Neuronal stem cell (in vitro differentiated cells): ENCODE measurements around the gene NPVF.

Experiments used
- DNase-seq: peaks from one replicate; pipeline ENCODE4 v3.0.0-alpha.2; 2013; ENCODE audit warnings: low spot score
- H2AFZ ChIP-seq: one replicate; pipeline ENCODE4 v1.6.1; 2013; ENCODE audit warnings: mild to moderate bottlenecking, low read length, inconsistent platforms
- H2AK5ac ChIP-seq: 2 replicates; pipeline ENCODE4 v1.6.1; 2013; ENCODE audit warnings: low read depth, mild to moderate bottlenecking, inconsistent platforms, low read length, moderate library complexity, mixed read lengths
- H2BK120ac ChIP-seq: 2 replicates; pipeline ENCODE4 v1.6.1; 2013; ENCODE audit warnings: low read depth, mild to moderate bottlenecking, inconsistent platforms, low read length, moderate library complexity, mixed read lengths
- H2BK12ac ChIP-seq: one replicate; pipeline ENCODE4 v1.6.1; 2013; ENCODE audit warnings: low read length, inconsistent platforms
- H2BK15ac ChIP-seq: 2 replicates; pipeline ENCODE4 v1.6.1; 2013; ENCODE audit warnings: mild to moderate bottlenecking, low read length, inconsistent platforms, mixed read lengths
- H2BK5ac ChIP-seq: one replicate; pipeline ENCODE4 v1.6.1; 2013; ENCODE audit warnings: inconsistent platforms, mild to moderate bottlenecking, low read length, moderate library complexity
- H3K14ac ChIP-seq: one replicate; pipeline ENCODE4 v1.6.1; 2013; ENCODE audit warnings: low read length, inconsistent platforms
- H3K18ac ChIP-seq: 2 replicates; pipeline ENCODE4 v1.6.1; 2013; ENCODE audit warnings: low read length, inconsistent platforms
- H3K23ac ChIP-seq: 2 replicates; pipeline ENCODE4 v1.6.1; 2013; ENCODE audit warnings: low read depth, mild to moderate bottlenecking, mixed read lengths, low read length, inconsistent platforms; ENCODE audit not compliant: poor library complexity
- H3K27ac ChIP-seq: replicated peaks from 3 replicates; pipeline ENCODE4 v1.5.1; 2013; ENCODE audit warnings: low read length, inconsistent platforms
- H3K27me3 ChIP-seq, 3 experiments: 2 replicates each; pipeline ENCODE4 v1.6.1; 2013; ENCODE audit warnings: low read length in 3 of 3, mild to moderate bottlenecking in 2 of 3, inconsistent platforms in 1 of 3, low read depth in 1 of 3, mixed read lengths in 1 of 3, moderate library complexity in 1 of 3; ENCODE audit not compliant: control insufficient read depth in 3 of 3, insufficient read depth in 3 of 3
- H3K36me3 ChIP-seq, 2 donors: replicated peaks in 1 of 2; 2 replicates each; pipeline ENCODE4 v1.6.1; 2013; ENCODE audit warnings: low read length in 2 of 2; ENCODE audit not compliant: control insufficient read depth in 2 of 2, insufficient read depth in 2 of 2
- H3K4ac ChIP-seq: 2 replicates; pipeline ENCODE4 v1.6.1; 2013; ENCODE audit warnings: inconsistent platforms, mild to moderate bottlenecking, low read length, moderate library complexity
- H3K4me1 ChIP-seq, 2 donors: 1 replicate in 1 of 2; 2 replicates in 1 of 2; pipeline ENCODE4 v1.6.1; 2013; ENCODE audit warnings: low read length in 2 of 2, low read depth in 1 of 2; ENCODE audit not compliant: control insufficient read depth in 2 of 2, insufficient read depth in 1 of 2
- H3K4me2 ChIP-seq: one replicate; pipeline ENCODE4 v1.6.1; 2013; ENCODE audit warnings: mild to moderate bottlenecking, low read length, inconsistent platforms; ENCODE audit not compliant: insufficient read depth, poor library complexity, severe bottlenecking
- H3K4me3 ChIP-seq, 2 donors: 2 replicates each; pipeline ENCODE4 v1.5.1; 2013; ENCODE audit warnings: low read length in 2 of 2, mild to moderate bottlenecking in 2 of 2, inconsistent platforms in 1 of 2, moderate library complexity in 1 of 2
- H3K79me1 ChIP-seq: one replicate; pipeline ENCODE4 v1.6.1; 2013; ENCODE audit warnings: low read depth, mild to moderate bottlenecking, inconsistent platforms, low read length, moderate library complexity
- H3K9ac ChIP-seq: one replicate; pipeline ENCODE4 v1.6.1; 2013; ENCODE audit warnings: mild to moderate bottlenecking, low read depth, low read length, inconsistent platforms; ENCODE audit not compliant: poor library complexity
- H3K9me3 ChIP-seq, 2 donors: replicated peaks in 1 of 2; 2 replicates each; pipeline versions ENCODE3 to v1.6.1; 2013; ENCODE audit warnings: low read length in 2 of 2, mild to moderate bottlenecking in 2 of 2, inconsistent platforms in 1 of 2, low read depth in 1 of 2, mixed read lengths in 1 of 2, moderate library complexity in 1 of 2; ENCODE audit not compliant: control insufficient read depth in 2 of 2, insufficient read depth in 1 of 2
- H4K8ac ChIP-seq: one replicate; pipeline ENCODE4 v1.6.1; 2013; ENCODE audit warnings: low read depth, mild to moderate bottlenecking, inconsistent platforms, low read length, moderate library complexity
- H4K91ac ChIP-seq: one replicate; pipeline ENCODE4 v1.6.1; 2013; ENCODE audit warnings: low read length, low read depth, mild to moderate bottlenecking, inconsistent platforms; ENCODE audit not compliant: poor library complexity
- WGBS, 2 donors: extraction: QIAGEN DNeasy Blood & Tissue Kit; methylation state at CpG; one replicate each; pipeline ENCODE4 v1.1.7; 2013; ENCODE audit warnings: missing lambda C conversion rate in 2 of 2, mixed read lengths in 1 of 2; ENCODE audit not compliant: insufficient read length in 2 of 2, insufficient replicate concordance in 1 of 2; ENCODE audit errors: extremely low coverage in 2 of 2; 5-methylcytosine and 5-hydroxymethylcytosine counted together

Gene NPVF

GRCh38 chr7:25261545-25262140, 33.4 kb upstream of the NPVF start:
- Histone ChIP-seq H3K27ac (no peak overlapping the region), H3K4me2 (no peak overlapping the region), H3K27me3 (peaks cover 0 to 5% (median 0%) of the 10 kb centered on the region in 3 experiments), H3K4me3 (no peak overlapping the region), H3K9me3 (no peaks in the 10 kb centered on the region), H2BK120ac (no peak overlapping the region), H2AK5ac (no peak overlapping the region), H3K4me1 (peaks cover 0 to 4% of the 10 kb centered on the region in 2 donors), H3K23ac (no peak overlapping the region), H3K36me3 (no peaks in the 10 kb centered on the region), H3K14ac (no peak overlapping the region), H3K9ac (no peak overlapping the region), H2AFZ (peak overlapping the region; percentile 12), H2BK12ac (no peak overlapping the region), H3K18ac (no peak overlapping the region), H2BK5ac (no peak overlapping the region), H3K79me1 (no peaks in the 10 kb centered on the region), H4K91ac (no peak overlapping the region), H3K4ac (no peak overlapping the region), H4K8ac (no peak overlapping the region), H2BK15ac (no peak overlapping the region)
- DNase-seq: no peak
- WGBS, 2 donors: no CpG with 5 or more reads among the region's 4 CpGs

GRCh38 chr7:25260862-25261494, 32.7 kb upstream of the NPVF start:
- Histone ChIP-seq H3K79me1 (no peaks in the 10 kb centered on the region), H2AFZ (no peak overlapping the region), H3K9me3 (no peaks in the 10 kb centered on the region), H2BK15ac (no peak overlapping the region), H3K27ac (no peak overlapping the region), H3K4me3 (no peak overlapping the region), H3K27me3 (peaks cover 0 to 5% (median 0%) of the 10 kb centered on the region in 3 experiments), H4K91ac (no peak overlapping the region), H3K9ac (no peak overlapping the region), H3K36me3 (no peaks in the 10 kb centered on the region), H3K4me1 (peaks cover 0 to 4% of the 10 kb centered on the region in 2 donors), H3K4me2 (no peak overlapping the region), H2AK5ac (no peak overlapping the region), H3K23ac (no peak overlapping the region), H3K14ac (no peak overlapping the region), H3K18ac (no peak overlapping the region), H3K4ac (no peak overlapping the region), H2BK5ac (no peak overlapping the region), H4K8ac (no peak overlapping the region), H2BK12ac (no peak overlapping the region), H2BK120ac (no peak overlapping the region)
- no CpG with 5 or more reads among the region's 5 CpGs for WGBS, 2 donors
- no peak for DNase-seq

DNA sequence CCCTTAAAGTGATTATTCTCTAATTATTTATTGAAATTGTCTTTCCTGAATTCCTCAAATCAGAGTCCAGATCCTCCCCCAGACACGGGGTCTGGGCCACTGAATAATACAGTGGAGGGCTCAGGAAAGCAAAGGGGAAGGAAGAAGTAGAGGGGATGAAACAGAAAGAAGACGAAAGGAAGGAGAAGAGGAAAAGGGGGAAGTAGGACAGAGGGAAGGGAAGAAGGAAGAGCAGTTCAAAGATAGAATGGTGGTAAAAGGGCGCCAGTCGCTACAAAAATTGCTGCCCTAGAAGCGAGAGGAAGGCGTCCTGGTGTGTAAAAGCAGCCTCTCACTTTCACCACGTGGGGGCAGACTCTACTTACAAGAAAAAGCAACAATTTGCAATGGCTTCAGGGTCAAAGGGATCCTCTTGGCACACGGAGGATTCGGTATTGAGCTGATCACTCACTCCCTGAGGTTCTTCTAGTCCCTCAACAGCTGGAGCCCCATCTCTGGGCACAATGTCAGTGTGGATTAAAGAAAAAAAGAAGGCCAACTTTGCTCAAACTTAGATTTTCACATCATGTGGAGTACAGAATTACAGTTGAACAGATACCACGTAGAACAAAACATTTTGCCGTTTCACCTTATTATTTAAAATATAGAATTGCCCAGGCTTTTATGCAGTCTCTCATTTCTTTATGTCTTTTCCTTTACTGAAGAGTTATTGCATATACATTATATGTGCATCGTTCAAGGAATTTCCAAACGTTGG, 31.4 kb upstream of the NPVF start:
- Histone ChIP-seq H3K4me2 (no peak overlapping the region), H3K14ac (no peak overlapping the region), H3K9me3 (no peaks in the 10 kb centered on the region), H3K23ac (no peak overlapping the region), H4K91ac (no peak overlapping the region), H3K4me1 (peaks cover 4 to 8% of the 10 kb centered on the region in 2 donors), H3K27ac (no peak overlapping the region), H3K9ac (no peak overlapping the region), H2BK5ac (no peak overlapping the region), H2AFZ (peak overlapping the region; percentile 70), H3K18ac (no peak overlapping the region), H3K36me3 (no peaks in the 10 kb centered on the region), H3K79me1 (no peaks in the 10 kb centered on the region), H2BK15ac (no peak overlapping the region), H4K8ac (no peak overlapping the region), H2BK12ac (no peak overlapping the region), H3K4me3 (no peak overlapping the region), H3K4ac (no peak overlapping the region), H2BK120ac (no peak overlapping the region), H3K27me3 (peaks cover 0 to 4% (median 0%) of the 10 kb centered on the region in 3 experiments), H2AK5ac (no peak overlapping the region)
- DNase-seq: peak; percentile 69
- no CpG with 5 or more reads among the region's 13 CpGs for WGBS, 2 donors

DNA sequence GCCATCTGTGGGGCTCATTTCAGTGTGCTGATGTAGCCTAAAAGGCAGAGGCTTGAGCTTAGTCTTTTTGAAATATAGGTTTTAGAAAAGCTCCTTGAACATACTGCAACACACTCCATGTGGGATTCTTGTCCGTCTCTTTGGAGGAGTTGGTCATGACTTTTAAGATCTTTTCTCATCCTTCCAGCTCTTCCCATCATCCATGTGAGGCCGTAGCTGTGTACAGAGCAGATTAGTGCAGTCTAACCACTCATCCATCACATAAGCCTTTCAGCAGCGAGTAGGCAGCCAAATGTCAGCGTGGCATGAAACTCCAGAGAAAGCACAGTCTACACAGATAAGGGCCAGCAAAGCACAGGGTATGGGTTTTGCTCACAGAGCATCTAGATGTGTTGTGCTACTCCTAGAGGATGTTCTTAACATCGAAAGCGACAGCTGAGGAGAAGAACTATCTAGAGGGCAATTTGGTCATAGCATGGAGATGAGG, 28.1 kb upstream of the NPVF start:
- H3K18ac ChIP-seq: no peak overlapping the region
- no peak overlapping the region for H3K4ac ChIP-seq
- H2BK5ac ChIP-seq: no peak overlapping the region
- H4K91ac ChIP-seq: no peak overlapping the region
- DNase-seq: no peak
- peaks cover 4% of the 10 kb centered on the region in 2 donors for H3K4me1 ChIP-seq
- H4K8ac ChIP-seq: no peak overlapping the region
- no peak overlapping the region for H2AK5ac ChIP-seq
- no peak overlapping the region for H3K4me2 ChIP-seq
- no peaks in the 10 kb centered on the region for H3K79me1 ChIP-seq
- H2AFZ ChIP-seq: no peak overlapping the region
- no peak overlapping the region for H3K4me3 ChIP-seq
- no peak overlapping the region for H3K14ac ChIP-seq
- H2BK120ac ChIP-seq: no peak overlapping the region
- H3K9me3 ChIP-seq: no peaks in the 10 kb centered on the region
- H2BK12ac ChIP-seq: no peak overlapping the region
- no peak overlapping the region for H3K27ac ChIP-seq
- H3K27me3 ChIP-seq: no peaks in the 10 kb centered on the region
- H2BK15ac ChIP-seq: no peak overlapping the region
- H3K36me3 ChIP-seq: no peaks in the 10 kb centered on the region
- no peak overlapping the region for H3K9ac ChIP-seq
- H3K23ac ChIP-seq: no peak overlapping the region
- no CpG with 5 or more reads among the region's 6 CpGs for WGBS, 2 donors
